HCT116 (cell line): ENCODE results near the gene VMP1. TPM values are rescaled to one million over a fixed set of nuclear protein-coding genes. Genes with fewer than 3 reads are reported as not detected.
A peak's percentile ranks its signal among the peaks of the same experiment; 100 is the strongest.

ENCODE experiments used
- ATAC-seq: fragments of 200-7000 bp; cut with Tn5 transposase; 2 replicates; pipeline ENCODE4 v1.9.1; 2020; ENCODE audit warnings: mild to moderate bottlenecking, moderate library complexity
- Bru-seq: library from RNA; stranded (reverse); fragments of 400-500 nt; gene quantifications from one replicate; lab custom pipeline; 2021; lab: Mats Ljungman, UMichigan
- BruChase-seq, 2 experiments: library from RNA; stranded (reverse); fragments of 400-500 nt; gene quantifications; one replicate each; lab custom pipeline; 2021; lab: Mats Ljungman, UMichigan
- BruUV-seq: library from RNA; stranded (reverse); fragments of 400-500 nt; replicated peaks from 2 replicates; lab custom pipeline; 2021; lab: Mats Ljungman, UMichigan
- CTCF ChIA-PET: fragments of 300-600 bp; sonication (Branson Sonifier 250); formaldehyde crosslinking; loops from one replicate; lab custom pipeline; 2021; ENCODE audit warnings: antibody characterized with exemption; lab: Charles Lee
- POLR2A ChIA-PET: fragments of 300-600, 350-600 bp; sonication (Branson Sonifier 250); formaldehyde crosslinking; loops from one replicate; lab custom pipeline; 2021; ENCODE audit warnings: antibody characterized with exemption; lab: Charles Lee
- RAD21 ChIA-PET, 2 experiments: fragments of 300-600 bp; sonication (Branson Sonifier 250); formaldehyde crosslinking; loops; one replicate each; lab custom pipeline; 2023; ENCODE audit warnings: low total read pairs in 2 of 2; ENCODE audit not compliant: uncharacterized antibody in 2 of 2, unreplicated experiment in 2 of 2, low non-redundant PET in 1 of 2; lab: Charles Lee
- DNase-seq: peaks from one replicate; pipeline ENCODE4 v3.0.0-alpha.2; 2010; ENCODE audit warnings: low read depth, low spot score
- H2AFZ ChIP-seq: fragments of 200-600 bp; shearing (Covaris generic), sonication (generic); 2 replicates; pipeline ENCODE4 v1.6.1; 2017; ENCODE audit warnings: low read depth, mixed run types, mixed read lengths, antibody characterized with exemption, low read length; ENCODE audit not compliant: poor library complexity, severe bottlenecking
- H3K27ac ChIP-seq: 2 replicates; pipeline ENCODE4 v1.5.1; 2012; ENCODE audit warnings: low read depth, low read length
- H3K27me3 ChIP-seq: fragments of 200-600 bp; sonication (generic); 2 replicates; pipeline ENCODE4 v1.6.1; 2016; ENCODE audit warnings: mixed run types, low read length, mixed read lengths; ENCODE audit not compliant: insufficient read depth
- H3K36me3 ChIP-seq, 2 experiments: fragments of 200-500 bp in 1 of 2; fragments of 200-600 bp in 1 of 2; sonication (Bioruptor generic) in 1 of 2; sonication (generic) in 1 of 2; 2 replicates each; pipeline versions ENCODE4 v1.5.1 to v1.6.1; 2014 to 2016; ENCODE audit warnings: low read length in 2 of 2, inconsistent platforms in 1 of 2, mixed read lengths in 1 of 2, mixed run types in 1 of 2; ENCODE audit not compliant: insufficient read depth in 2 of 2, control insufficient read depth in 1 of 2
- H3K4me1 ChIP-seq, 2 experiments: fragments of 200-600 bp in 1 of 2; sonication (generic) in 1 of 2; 2 replicates each; pipeline versions ENCODE4 v1.5.1 to v1.6.1; 2012 to 2017; ENCODE audit warnings: low read length in 2 of 2, inconsistent platforms in 1 of 2, mild to moderate bottlenecking in 1 of 2, mixed read lengths in 1 of 2, mixed run types in 1 of 2, moderate library complexity in 1 of 2; ENCODE audit not compliant: insufficient read depth in 2 of 2, control insufficient read depth in 1 of 2
- H3K4me2 ChIP-seq: fragments of 200-600 bp; sonication (generic); 2 replicates; pipeline ENCODE4 v1.6.1; 2017; ENCODE audit warnings: mixed run types, low read length, mixed read lengths
- H3K4me3 ChIP-seq, 2 experiments: fragments of 200-600 bp in 1 of 2; sonication (generic) in 1 of 2; replicated peaks in 1 of 2; 2 replicates each; pipeline ENCODE4 v1.5.1; 2011 to 2016; ENCODE audit warnings: low read length in 2 of 2, control low read depth in 1 of 2, low read depth in 1 of 2, mild to moderate bottlenecking in 1 of 2, mixed read lengths in 1 of 2, mixed run types in 1 of 2
- H3K79me2 ChIP-seq: fragments of 200-600 bp; sonication (generic); 2 replicates; pipeline ENCODE4 v1.6.1; 2017; ENCODE audit warnings: mild to moderate bottlenecking, mixed run types, low read length, moderate library complexity, mixed read lengths; ENCODE audit not compliant: insufficient read depth
- H3K9ac ChIP-seq: fragments of 200-600 bp; sonication (generic); 2 replicates; pipeline ENCODE4 v1.6.1; 2016; ENCODE audit warnings: low read length, mixed read lengths
- H3K9me2 ChIP-seq: fragments of 200-600 bp; sonication (generic), shearing (Covaris generic); 2 replicates; pipeline ENCODE4 v1.6.1; 2017; ENCODE audit warnings: mixed run types, mild to moderate bottlenecking, moderate library complexity; ENCODE audit not compliant: insufficient read depth
- H3K9me3 ChIP-seq, 2 experiments: fragments of 200-500 bp in 1 of 2; fragments of 200-600 bp in 1 of 2; sonication (Bioruptor generic) in 1 of 2; sonication (generic) in 1 of 2; 2 replicates each; pipeline ENCODE4 v1.6.1; 2014 to 2017; ENCODE audit warnings: low read length in 2 of 2, mixed read lengths in 2 of 2, inconsistent platforms in 1 of 2, low read depth in 1 of 2, mild to moderate bottlenecking in 1 of 2, mixed run types in 1 of 2, moderate library complexity in 1 of 2; ENCODE audit not compliant: control insufficient read depth in 1 of 2, insufficient read depth in 1 of 2
- H4K20me1 ChIP-seq: fragments of 200-600 bp; sonication (generic), shearing (Covaris generic); 2 replicates; pipeline ENCODE4 v1.6.1; 2017; ENCODE audit warnings: mixed run types, mild to moderate bottlenecking, moderate library complexity; ENCODE audit not compliant: insufficient read depth
- ATF3 ChIP-seq: IDR thresholded peaks from 2 replicates; pipeline ENCODE4 v1.6.1; 2012
- CBX3 ChIP-seq: IDR thresholded peaks from 2 replicates; pipeline ENCODE4 v1.6.1; 2012; ENCODE audit warnings: low read depth
- CEBPB ChIP-seq: IDR thresholded peaks from 2 replicates; pipeline ENCODE4 v1.6.1; 2012; ENCODE audit warnings: low read depth
- EGR1 ChIP-seq: IDR thresholded peaks from 2 replicates; pipeline ENCODE4 v1.6.1; 2012; ENCODE audit warnings: low read depth
- ELF1 ChIP-seq: IDR thresholded peaks from 2 replicates; pipeline ENCODE4 v1.6.1; 2012; ENCODE audit warnings: low read depth, borderline replicate concordance
- EZH2phosphoT487 ChIP-seq: fragments of 200-600 bp; IDR thresholded peaks from 2 replicates; pipeline ENCODE4 v1.6.1; 2018; ENCODE audit warnings: antibody characterized with exemption, borderline replicate concordance
- FOSL1 ChIP-seq: IDR thresholded peaks from 2 replicates; pipeline ENCODE4 v1.6.1; 2012; ENCODE audit warnings: low read depth
- POLR2A ChIP-seq: IDR thresholded peaks from 2 replicates; pipeline ENCODE4 v1.7.0; 2011; ENCODE audit warnings: borderline replicate concordance; ENCODE audit not compliant: insufficient read depth, insufficient read length; ENCODE audit errors: extremely low read depth
- REST ChIP-seq: IDR thresholded peaks from 2 replicates; pipeline ENCODE4 v1.6.1; 2012; ENCODE audit warnings: low read depth
- SIN3A ChIP-seq: IDR thresholded peaks from 2 replicates; pipeline ENCODE4 v1.6.1; 2012; ENCODE audit warnings: low read depth
- SRF ChIP-seq: IDR thresholded peaks from 2 replicates; pipeline ENCODE4 v1.6.1; 2012; ENCODE audit warnings: low read depth
- TCF7L2 ChIP-seq: IDR thresholded peaks from 2 replicates; pipeline ENCODE4 v1.7.0; 2011; ENCODE audit warnings: borderline replicate concordance, inconsistent platforms; ENCODE audit not compliant: insufficient read depth, insufficient read length; ENCODE audit errors: extremely low read depth
- YY1 ChIP-seq: IDR thresholded peaks from 2 replicates; pipeline ENCODE4 v1.6.1; 2011; ENCODE audit warnings: low read length, low read depth, moderate library complexity, mild to moderate bottlenecking; ENCODE audit not compliant: insufficient replicate concordance; ENCODE audit errors: extremely low read depth
- ZFX ChIP-seq: fragments of 450-650 bp; IDR thresholded peaks from 2 replicates; pipeline ENCODE4 v1.6.1; 2017
- intact Hi-C: fragments of 100-400 bp; cut with micrococcal nuclease; formaldehyde crosslinking; loops from 2 replicates; pipeline ENCODE4 v1.10.0; 2022
- long read RNA-seq: library from polyadenylated mRNA; unstranded; transcript quantifications from one replicate; pipeline ENCODE4 v2.0.0, GENCODE V29; 2021; ENCODE audit not compliant: unreplicated experiment
- polyA plus RNA-seq: library from polyadenylated mRNA; unstranded; fragments of >200 nt; gene quantifications from 2 replicates; pipeline ENCODE4 v1.2.1, GENCODE V29; 2012; ENCODE audit warnings: missing spikeins
- total RNA-seq: library from RNA; stranded (reverse); gene quantifications from one replicate; pipeline ENCODE4 v1.2.1, GENCODE V29; 2021; ENCODE audit not compliant: unreplicated experiment
- TF ChIP-seq, protein P1 (sequence below): IDR thresholded peaks from 2 replicates; pipeline ENCODE4 v1.6.1; 2011; ENCODE audit warnings: mild to moderate bottlenecking, low read length, moderate library complexity; ENCODE audit not compliant: insufficient replicate concordance; ENCODE audit errors: extremely low read depth
- TF ChIP-seq, protein P2 (sequence below): IDR thresholded peaks from 2 replicates; pipeline ENCODE4 v1.6.1; 2012

The VMP1 gene
- total RNA-seq (366 TPM), Bru-seq, nascent RNA (percentile 99 among the genes with signal in this experiment), BruChase-seq, experiment 1, labeled RNA remaining after a 6-hour chase (percentile 86 among the genes with signal in this experiment), BruChase-seq, experiment 2, labeled RNA remaining after a 2-hour chase (percentile 86 among the genes with signal in this experiment)
- polyA plus RNA-seq = 92.7 and 130 TPM in 2 replicates
- long read RNA-seq, full-length matches to known transcripts = 184 of 216 reads
- long read RNA-seq, partial matches to known transcripts = 9 of 216 reads
- long read RNA-seq, other reads (novel, unspliced or antisense) = 23 of 216 reads

DNA sequence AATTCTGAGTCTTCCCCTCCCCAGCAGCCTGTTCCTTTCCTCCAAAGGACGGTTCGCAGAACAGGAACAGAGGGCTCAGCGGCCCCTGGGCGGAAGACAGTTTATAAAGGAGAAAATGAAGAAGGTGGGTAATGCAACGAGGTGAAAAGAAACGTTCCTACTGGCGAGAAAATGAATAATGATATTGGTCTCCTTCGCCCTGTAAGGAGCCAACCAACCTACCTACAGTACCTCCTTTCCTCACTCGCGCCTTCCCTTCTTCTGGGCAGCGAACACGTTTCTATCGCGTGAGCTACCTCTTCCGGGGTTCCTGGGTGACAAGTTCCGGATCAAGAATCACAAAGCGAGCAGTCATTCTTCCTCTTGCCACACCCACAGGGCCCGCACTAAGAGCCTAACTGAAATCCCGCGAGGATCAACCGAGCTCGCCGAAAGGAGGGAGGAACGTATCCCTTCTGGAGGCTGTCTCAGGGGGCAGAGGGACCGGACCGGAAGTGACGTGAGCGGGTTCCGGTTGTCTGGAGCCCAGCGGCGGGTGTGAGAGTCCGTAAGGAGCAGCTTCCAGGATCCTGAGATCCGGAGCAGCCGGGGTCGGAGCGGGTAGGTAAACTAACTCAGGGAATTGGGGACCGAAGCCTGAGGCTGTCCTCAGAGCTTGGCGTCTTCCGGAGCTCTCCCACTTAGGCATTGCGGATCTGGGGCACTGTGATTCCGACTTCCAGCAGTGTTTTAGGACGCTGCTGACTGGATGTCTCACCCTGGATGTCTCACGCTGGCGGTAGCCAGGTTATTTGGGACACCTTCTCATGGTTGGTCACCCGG, at the start of gene VMP1, which contains the start of gene PTRH2:
Gene VMP1 (plus strand): TSS at position 506 of the 822 bp plus-strand sequence. CDS start 23,793 bp downstream, outside the sequence.
Gene PTRH2 (minus strand): TSS at position 282 of the 822 bp plus-strand sequence. CDS start 9,452 bp downstream, outside the sequence.
- H3K9me2 ChIP-seq = no peaks in the 10 kb centered on the region
- H2AFZ ChIP-seq = no peak within 1 kb of the TSS
- no peaks in the 10 kb centered on the region for H3K27me3 ChIP-seq
- ChIA-PET CTCF (interaction anchor here (0.7 to 2.5 kb wide), 5 partner anchors 47 to 397 kb away, joined by 3 to 16 read pairs (median 4); no protein-coding TSS in a partner anchor), POLR2A (interaction anchor here (0.7 to 1.7 kb wide), 24 partner anchors 9 to 396 kb away, joined by 3 to 18 read pairs (median 4); partner anchors contain the start of genes CLTC and RNFT1), RAD21 (interaction anchor here (0.7 to 1.1 kb wide), 3 partner anchors 88 to 152 kb away, joined by 3 read pairs; no protein-coding TSS in a partner anchor)
- peak within 1 kb of the TSS; percentile 97 for H3K9ac ChIP-seq
- H3K27ac ChIP-seq = peak within 1 kb of the TSS; percentile 87
- no peaks in the 10 kb centered on the region for H3K9me3 ChIP-seq
- H3K4me1 ChIP-seq = peaks cover 19 to 34% of the 10 kb centered on the region in 2 experiments; a peak in 3 of 4 replicates
- intact Hi-C loops = no loop called here
- peaks cover 47% of the 10 kb centered on the region for H4K20me1 ChIP-seq
- DNase-seq (peak; percentile 100), ATAC-seq (peak; percentile 97)
- peaks cover 7 to 10% of the 10 kb centered on the region in 2 experiments; a peak in 2 of 4 replicates for H3K36me3 ChIP-seq
- H3K4me3 ChIP-seq = peak within 1 kb of the TSS; percentile 89 to 95
- H3K79me2 ChIP-seq = peaks cover 99% of the 10 kb centered on the region
- no TSS peak for BruUV-seq
- peak within 1 kb of the TSS; percentile 83 for H3K4me2 ChIP-seq
- TF ChIP-seq FOSL1 (no peak), ELF1 (peak; percentile 83), TCF7L2 (peak; percentile 74), EGR1 (peak; percentile 7; the same call in 1 of the 2 replicates), CBX3 (no peak; the same call in 1 of the 2 replicates), SIN3A (peak; percentile 100), ZFX (no peak; the same call in 1 of the 2 replicates), EZH2phosphoT487 (no peak), YY1 (peak; percentile 83), CEBPB (no peak), POLR2A (peak; percentile 93), SRF (peak; percentile 60; the same call in 1 of the 2 replicates), REST (no peak), ATF3 (no peak)
- TF ChIP-seq, protein P1, sequence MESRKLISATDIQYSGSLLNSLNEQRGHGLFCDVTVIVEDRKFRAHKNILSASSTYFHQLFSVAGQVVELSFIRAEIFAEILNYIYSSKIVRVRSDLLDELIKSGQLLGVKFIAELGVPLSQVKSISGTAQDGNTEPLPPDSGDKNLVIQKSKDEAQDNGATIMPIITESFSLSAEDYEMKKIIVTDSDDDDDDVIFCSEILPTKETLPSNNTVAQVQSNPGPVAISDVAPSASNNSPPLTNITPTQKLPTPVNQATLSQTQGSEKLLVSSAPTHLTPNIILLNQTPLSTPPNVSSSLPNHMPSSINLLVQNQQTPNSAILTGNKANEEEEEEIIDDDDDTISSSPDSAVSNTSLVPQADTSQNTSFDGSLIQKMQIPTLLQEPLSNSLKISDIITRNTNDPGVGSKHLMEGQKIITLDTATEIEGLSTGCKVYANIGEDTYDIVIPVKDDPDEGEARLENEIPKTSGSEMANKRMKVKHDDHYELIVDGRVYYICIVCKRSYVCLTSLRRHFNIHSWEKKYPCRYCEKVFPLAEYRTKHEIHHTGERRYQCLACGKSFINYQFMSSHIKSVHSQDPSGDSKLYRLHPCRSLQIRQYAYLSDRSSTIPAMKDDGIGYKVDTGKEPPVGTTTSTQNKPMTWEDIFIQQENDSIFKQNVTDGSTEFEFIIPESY = peak; percentile 96
- TF ChIP-seq, protein P2, sequence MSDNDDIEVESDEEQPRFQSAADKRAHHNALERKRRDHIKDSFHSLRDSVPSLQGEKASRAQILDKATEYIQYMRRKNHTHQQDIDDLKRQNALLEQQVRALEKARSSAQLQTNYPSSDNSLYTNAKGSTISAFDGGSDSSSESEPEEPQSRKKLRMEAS = peak; percentile 100
